ENCODE data around the gene HSFX3.
"Not testable (repeated sequence)": the region's sequence is repeated elsewhere in the genome, so short reads cannot be mapped to it uniquely, and the experiment has no call there.

HSFX3 gene

DNA sequence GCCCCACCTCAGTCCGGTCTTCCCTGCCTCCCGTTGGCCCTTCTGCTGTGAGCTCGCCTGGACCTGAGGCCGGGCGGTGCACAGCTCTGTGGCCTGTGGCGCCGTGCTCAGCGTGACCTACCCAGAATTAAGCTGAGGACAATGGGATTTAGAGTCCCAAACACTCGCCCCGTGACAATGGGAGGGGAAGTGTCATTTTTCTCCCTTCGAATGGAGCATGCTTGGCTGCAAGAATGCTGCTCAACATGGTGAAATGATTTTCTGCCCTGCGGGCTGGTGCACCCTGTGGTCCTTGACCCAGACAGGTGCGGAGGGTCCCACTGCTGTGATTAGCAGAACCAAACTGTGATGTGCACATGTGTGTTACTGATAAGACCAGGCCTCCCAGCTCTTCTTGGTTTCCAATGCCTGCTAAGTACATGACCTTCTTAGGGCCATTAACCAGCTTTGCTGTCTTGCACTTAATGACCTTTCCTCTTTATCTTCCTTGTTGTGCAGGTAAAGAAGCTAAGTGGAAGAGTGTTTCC is 8.1 kb downstream of the HSFX3 start:
- DNase-seq = no peak

DNA sequence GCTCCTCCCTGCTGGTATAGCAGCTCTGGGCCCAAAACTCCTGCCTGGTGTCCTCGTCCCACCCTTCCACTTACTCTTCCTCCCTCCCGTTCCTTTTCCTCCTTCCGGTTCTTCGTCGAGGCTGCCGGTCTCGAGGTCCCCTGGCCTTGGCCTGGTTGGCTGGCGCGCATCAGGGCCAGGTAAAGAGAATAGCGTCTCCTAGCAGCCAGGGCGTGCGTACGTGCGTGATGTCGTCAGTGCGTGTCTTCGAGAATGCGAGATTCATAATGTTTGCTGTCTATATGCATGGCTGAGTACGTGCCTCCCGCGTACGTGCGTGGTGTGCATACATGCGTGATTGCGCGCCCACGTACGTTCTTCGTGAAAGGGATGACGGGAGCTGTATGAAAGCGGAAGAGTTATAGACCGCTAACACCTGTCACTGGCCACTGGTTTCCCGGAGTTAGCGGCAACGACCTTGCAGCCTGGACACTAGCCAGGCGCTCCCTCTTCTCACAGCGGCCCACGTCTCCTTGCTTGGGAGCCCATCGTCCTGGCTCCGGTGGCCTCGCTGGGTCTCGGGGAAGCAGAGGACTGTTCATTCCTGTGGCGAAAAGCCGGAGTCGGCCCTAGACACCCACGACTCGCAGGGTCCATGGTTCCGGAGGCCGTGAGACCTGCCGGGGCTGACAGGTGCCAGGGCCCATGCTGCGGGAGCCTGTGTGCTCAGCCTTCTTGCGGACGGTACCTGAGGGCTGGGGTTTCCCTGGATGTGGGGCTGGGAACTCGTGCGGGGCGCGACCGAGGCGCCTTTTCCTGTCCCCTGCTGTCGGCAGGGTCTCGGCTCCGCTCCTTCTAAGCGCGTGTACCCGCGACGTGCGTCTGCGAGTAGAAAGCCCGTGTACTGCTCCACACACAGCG is 8.9 kb downstream of the HSFX3 start, which contains the start of gene EOLA1:
TSS of gene EOLA1 (plus strand) at position 392 of the 900 bp plus-strand sequence. CDS start 4,619 bp downstream, outside the sequence.
- peak; percentile 95 for DNase-seq

GRCh38 chrX:149540131-149540620 is 9.5 kb downstream of the HSFX3 start:
- peak; percentile 96 for DNase-seq

DNA sequence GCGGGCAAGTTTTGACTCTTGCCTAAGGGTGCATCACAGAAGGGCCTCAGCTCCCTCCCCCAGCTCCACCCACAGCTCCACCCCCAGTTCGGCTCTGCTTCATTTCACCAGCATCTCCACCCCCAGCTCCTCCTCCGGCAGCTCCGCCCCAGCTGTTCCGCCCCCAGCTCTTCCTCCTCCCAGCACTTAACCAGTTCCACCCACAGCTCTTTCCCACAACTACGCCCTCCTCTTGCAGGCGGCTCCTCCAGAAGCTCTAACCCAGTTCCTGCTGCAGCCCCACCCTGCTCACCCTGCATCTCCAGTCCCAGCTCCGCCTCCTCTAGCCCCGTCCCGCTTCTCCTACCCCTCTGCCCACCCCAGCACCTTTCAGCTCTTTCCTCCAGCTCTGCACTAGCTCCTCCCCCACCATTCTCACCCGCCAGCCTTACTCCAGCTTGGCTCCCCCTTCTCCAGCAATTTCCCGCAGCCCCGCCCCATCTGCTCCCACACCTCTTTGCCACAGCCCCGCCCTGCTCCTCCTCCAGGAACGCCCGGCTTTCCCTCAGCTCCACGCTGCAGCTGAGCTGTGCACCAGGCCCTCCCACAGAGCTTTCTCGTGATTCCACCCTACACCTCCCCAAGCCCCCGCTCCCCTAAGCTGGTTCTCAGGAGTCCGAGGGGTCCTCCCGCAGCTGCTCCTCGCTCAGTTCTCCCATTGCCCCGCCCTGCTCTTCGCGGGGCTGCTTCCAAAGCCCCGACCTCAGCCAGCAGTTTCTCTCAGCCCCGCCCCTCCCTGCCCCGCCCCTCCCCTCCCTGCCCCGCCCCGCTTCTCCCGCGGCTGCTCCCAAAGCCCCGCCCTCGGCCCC is 10.2 kb downstream of the HSFX3 start:
- DNase-seq = peak; percentile 96

DNA sequence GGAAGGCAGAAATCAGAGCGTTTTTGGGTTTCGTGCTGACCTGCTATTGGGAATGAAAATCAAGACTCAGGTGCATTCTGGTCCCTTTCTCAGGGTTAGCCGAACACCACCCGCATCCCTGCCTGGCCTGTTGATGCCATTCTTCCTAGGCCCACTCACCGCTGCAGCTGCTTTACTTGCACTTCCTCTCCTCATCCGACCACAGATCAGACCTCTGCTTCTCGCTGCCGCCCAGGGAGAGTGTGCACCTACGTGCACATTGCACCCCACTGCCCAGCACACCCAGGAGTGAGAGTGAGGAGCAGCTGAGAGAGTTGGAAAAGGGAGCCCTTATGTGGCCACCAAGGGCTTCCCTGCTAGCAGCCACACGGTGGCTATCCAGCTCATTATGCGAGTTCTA is 12.2 kb downstream of the HSFX3 start:
- not testable (repeated sequence) for DNase-seq

GRCh38 chrX:149534926-149535602 is 14.7 kb downstream of the HSFX3 start:
- DNase-seq = not testable (repeated sequence)

DNA sequence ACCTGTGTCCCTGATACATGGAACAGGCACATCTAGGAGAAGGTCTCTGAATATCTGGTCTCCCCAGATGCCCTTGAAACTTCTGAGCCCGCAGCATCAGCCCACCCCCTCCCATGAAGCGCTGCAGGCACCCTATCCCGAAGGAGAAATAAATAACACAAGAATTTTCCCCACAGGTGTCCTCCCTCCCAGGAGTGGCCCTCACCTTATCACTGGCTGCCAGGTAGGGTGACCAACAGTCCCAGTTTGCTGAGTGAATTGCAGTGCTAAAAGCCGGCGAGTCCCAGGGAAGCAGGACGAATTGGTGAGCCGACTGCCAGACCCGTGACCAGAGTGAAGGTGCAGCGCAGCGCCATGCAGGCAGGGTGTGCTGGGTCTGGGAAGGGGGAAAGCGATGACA is 15.7 kb downstream of the HSFX3 start:
- not testable (repeated sequence) for DNase-seq

GRCh38 chrX:149532868-149533267 is 16.9 kb downstream of the HSFX3 start:
- not testable (repeated sequence) for DNase-seq

- no peak for DNase-seq
Measured at GRCh38 chrX:149531599-149531998, 18.1 kb downstream of the HSFX3 start.

GRCh38 chrX:149528381-149528780 is 21.3 kb downstream of the HSFX3 start:
- DNase-seq = no peak

GRCh38 chrX:149527705-149528104 is 22.0 kb downstream of the HSFX3 start:
- DNase-seq = peak; percentile 9

DNA sequence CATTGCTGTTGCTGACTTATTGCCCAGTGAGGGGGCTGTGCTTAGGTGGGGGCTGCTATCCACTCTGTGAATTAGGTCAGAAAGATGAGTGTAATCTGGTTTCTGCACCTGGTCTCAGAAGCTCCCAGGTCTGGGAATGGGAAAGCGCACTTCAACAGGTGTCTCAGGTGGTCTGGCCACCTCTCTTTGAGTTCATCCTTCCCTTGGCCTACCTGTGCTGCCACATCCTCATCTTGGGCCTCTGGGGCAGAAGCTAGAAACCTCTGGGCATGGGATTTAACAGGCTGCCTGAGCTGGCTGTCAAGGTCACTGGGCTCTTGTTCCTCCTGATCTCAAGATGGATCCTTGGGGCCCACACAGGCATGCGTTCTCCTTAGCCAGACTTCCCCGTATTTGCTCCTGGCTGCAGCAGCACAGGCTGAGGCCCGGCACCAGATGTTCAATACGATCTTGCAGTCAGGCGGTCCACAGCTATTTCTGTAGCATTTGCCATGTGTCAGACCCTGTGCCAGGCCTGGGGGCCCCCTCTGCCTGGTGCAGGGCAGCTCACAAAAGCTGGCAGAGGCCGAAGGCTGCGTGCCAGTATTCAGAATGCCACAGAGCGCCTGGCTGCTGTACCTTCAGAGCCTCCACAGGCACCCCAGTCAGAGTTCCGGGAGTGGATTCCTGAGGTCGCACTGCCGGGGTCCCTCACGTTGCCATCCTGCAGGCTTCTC is 23.2 kb downstream of the HSFX3 start:
- DNase-seq = not testable (repeated sequence)

DNA sequence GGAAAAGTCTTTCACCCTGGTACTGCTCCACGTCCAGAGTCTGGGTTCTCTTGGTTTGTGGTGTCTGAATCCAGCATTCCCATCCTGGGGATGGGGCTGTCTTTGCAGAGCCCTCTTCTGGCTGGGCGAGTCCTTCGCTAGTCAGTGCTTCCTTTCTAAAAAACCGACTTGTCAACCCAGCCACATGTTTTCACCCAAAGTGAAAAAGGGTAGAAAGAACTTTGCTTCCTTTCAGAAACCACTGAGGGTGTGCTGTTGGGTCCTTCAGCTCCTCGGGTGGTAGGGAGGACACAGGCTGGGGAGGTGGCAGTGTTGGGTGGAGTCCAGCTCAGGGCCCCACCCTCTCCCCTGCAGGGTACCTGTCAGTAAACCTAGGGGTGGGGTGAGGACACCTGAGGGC is 23.8 kb downstream of the HSFX3 start:
- not testable (repeated sequence) for DNase-seq

- peak; percentile 73 for DNase-seq
Measured at GRCh38 chrX:149525389-149525788, 24.3 kb downstream of the HSFX3 start.

DNA sequence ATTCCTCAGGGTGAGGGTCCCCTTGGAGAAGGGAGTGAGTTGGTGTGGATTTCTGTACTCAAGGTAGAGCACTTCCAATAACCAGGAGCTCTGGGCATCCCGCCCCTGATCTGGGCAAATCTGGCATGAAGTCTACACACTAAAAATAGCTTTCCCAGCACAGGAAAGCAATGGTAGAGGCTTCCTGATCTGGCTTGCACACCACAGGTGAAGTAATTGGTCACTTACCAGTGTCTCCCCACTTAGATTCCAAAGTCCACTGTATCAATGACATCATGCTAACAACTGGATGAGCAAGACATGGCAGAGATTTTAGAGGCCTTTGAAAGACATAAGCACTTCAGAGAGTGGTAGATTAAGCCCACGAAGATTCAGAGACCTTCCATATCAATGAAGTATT is 26.8 kb downstream of the HSFX3 start:
- no peak for DNase-seq

GRCh38 chrX:149521438-149521837 is 28.3 kb downstream of the HSFX3 start:
- no peak for DNase-seq

DNA sequence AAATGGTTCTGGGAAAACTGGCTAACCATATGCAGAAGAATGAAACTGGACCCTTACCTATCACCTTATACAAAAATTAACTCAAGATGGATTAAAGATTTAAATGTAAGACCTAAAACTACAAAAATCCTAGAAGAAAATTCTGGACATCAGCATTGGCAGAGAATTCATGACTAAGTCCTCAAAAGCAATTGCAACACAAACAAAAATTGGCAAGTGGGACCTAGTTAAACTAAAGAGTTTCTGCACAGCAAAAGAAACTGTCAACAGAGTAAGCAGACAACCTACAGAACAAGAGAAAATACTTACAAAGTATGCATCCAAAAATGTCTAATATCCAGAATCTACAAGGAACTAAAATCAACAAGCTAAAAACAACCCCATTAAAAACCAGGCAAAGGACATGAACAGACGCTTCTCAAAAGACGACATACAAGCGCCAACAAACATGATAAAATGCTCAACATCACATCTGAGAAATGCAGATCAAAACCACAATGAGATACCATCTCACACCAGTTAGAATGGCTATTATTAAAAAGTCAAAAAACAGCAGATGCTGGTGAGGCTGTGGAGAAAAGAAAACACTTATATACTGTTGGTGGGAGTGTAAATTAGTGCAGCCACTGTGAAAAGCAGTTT is 29.0 kb downstream of the HSFX3 start:
- DNase-seq = not testable (repeated sequence)

- DNase-seq = no peak
Measured at GRCh38 chrX:149518236-149518635, 31.5 kb downstream of the HSFX3 start.

GRCh38 chrX:149517308-149517707 is 32.4 kb downstream of the HSFX3 start:
- DNase-seq = no peak

DNA sequence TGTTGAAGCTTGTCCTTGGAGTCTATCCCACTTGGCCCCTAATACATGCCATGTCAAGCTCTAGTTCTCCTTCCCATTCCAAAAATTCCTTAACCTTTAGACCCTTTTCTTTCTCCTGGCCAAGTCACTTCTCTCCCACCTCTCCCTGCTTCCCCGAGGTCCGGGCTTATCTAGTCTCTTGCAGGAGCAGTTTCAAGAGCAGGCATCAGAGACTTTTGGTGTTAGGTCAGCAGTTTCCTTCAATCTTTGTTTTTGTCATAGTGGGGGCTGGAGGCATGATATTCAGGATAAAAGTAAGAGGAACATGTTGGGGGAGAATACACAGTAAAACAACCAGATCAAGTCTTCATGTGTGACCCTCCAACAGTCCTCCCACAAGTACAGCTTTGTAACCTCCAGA is 33.1 kb downstream of the HSFX3 start:
- no peak for DNase-seq

DNA sequence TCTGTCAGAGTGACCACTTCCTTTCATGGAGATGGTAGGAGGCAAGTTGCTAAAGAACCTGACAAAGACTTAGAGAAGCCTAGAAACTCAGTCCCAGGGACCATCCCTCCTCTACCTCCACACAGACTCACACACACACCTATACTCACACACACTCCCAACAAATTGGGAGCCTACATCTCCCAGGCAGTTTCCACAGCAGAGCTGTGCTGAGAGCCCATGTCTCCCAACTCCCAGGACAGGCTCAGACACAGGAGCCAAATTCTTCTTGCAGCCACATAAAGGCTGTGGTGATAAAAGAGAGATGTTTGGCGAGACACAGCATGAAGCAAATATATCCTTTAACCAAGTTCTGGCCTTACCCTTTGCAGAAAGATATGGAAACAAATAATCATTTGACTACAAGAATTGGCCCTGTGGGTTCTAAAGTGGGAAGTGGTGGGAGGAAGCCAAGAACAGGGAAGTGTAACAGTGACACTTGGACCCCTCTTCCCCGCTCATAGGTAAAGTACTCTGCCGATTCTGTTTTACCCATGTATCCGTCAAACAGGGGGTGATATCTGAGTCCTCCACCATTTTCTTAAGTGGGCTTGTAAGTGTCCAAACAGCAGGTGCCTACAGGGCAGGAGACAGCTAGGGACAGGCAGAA is 33.6 kb downstream of the HSFX3 start:
- no peak for DNase-seq
